Keratinocyte (primary cell): Measurements from ENCODE around the gene LRCH3.

Experiments used
- EZH2 ChIP-seq: IDR thresholded peaks from one replicate; pipeline ENCODE4 v1.6.1; 2012; ENCODE audit warnings: inconsistent platforms, mild to moderate bottlenecking, low read length, moderate library complexity
- TF ChIP-seq, protein P1 (sequence below), 3 experiments: IDR thresholded peaks in 1 of 3; conservative IDR thresholded peaks in 1 of 3; optimal IDR thresholded peaks in 1 of 3; 2 replicates in 2 of 3; 3 replicates in 1 of 3; pipeline versions ENCODE3 to v1.5.1; 2011; ENCODE audit warnings: low read length in 3 of 3, mild to moderate bottlenecking in 3 of 3, moderate library complexity in 2 of 3, control low read depth in 1 of 3, inconsistent platforms in 1 of 3; ENCODE audit not compliant: insufficient read depth in 2 of 3; ENCODE audit errors: extremely low read depth in 1 of 3

DNA sequence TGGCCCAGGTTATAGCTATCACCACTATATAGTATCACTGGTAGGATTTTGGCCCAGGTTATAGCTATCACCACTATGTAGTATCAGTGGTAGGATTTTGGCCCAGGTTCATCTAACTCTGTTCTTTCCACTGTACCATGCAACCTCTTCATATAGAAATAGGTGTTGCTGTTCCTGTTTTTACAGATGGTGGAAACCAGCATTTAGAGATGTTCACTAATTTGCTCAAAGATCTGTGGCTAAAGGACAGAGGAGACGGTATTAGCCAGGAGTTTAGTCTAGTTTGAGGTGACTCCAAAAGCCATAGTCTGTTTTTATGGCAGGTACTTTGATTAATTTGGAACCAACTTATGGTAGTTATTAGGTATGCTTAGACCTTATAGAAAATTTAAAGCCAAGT, 3.1 kb downstream of the LRCH3 start:
- TF ChIP-seq, protein P1, sequence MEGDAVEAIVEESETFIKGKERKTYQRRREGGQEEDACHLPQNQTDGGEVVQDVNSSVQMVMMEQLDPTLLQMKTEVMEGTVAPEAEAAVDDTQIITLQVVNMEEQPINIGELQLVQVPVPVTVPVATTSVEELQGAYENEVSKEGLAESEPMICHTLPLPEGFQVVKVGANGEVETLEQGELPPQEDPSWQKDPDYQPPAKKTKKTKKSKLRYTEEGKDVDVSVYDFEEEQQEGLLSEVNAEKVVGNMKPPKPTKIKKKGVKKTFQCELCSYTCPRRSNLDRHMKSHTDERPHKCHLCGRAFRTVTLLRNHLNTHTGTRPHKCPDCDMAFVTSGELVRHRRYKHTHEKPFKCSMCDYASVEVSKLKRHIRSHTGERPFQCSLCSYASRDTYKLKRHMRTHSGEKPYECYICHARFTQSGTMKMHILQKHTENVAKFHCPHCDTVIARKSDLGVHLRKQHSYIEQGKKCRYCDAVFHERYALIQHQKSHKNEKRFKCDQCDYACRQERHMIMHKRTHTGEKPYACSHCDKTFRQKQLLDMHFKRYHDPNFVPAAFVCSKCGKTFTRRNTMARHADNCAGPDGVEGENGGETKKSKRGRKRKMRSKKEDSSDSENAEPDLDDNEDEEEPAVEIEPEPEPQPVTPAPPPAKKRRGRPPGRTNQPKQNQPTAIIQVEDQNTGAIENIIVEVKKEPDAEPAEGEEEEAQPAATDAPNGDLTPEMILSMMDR (optimal IDR thresholded peaks at IDR 0.05 in 1 of 3, IDR thresholded peaks at IDR 0.05 in 1 of 3, conservative IDR thresholded peaks at IDR 0.05 in 1 of 3; ENCODE audit: extremely low read depth in 1 of 3, insufficient read depth in 2 of 3, low read length in 3 of 3), result no peak
- no peak for TF ChIP-seq EZH2
